A549 treated with DMSO at 1 μM for 4 hours (cell line): ENCODE measurements around the gene PRL. TPM values are rescaled to one million over a fixed set of nuclear protein-coding genes. Genes with fewer than 3 reads are reported as not detected.

Source experiments
- total RNA-seq: library from RNA; stranded (reverse); fragments of 200-300 nt; extraction: Qiagen RNA extraction; gene quantifications from 5 replicates; pipeline ENCODE4 v1.2.3, GENCODE V29; 2022; ENCODE audit warnings: low read depth

Gene PRL
- total RNA-seq, result not detected in 5 replicates

GRCh38 chr6:22296936-22297335 is at the start of gene PRL:
TSS of gene PRL (minus strand) at chr6:22297036. CDS start at chr6:22296982, 54 bp downstream.

